Measurements from ENCODE around the gene FTCD.
"Not testable (repeated sequence)": the region's sequence is repeated elsewhere in the genome, so short reads cannot be mapped to it uniquely, and the experiment has no call there.

FTCD gene

DNA sequence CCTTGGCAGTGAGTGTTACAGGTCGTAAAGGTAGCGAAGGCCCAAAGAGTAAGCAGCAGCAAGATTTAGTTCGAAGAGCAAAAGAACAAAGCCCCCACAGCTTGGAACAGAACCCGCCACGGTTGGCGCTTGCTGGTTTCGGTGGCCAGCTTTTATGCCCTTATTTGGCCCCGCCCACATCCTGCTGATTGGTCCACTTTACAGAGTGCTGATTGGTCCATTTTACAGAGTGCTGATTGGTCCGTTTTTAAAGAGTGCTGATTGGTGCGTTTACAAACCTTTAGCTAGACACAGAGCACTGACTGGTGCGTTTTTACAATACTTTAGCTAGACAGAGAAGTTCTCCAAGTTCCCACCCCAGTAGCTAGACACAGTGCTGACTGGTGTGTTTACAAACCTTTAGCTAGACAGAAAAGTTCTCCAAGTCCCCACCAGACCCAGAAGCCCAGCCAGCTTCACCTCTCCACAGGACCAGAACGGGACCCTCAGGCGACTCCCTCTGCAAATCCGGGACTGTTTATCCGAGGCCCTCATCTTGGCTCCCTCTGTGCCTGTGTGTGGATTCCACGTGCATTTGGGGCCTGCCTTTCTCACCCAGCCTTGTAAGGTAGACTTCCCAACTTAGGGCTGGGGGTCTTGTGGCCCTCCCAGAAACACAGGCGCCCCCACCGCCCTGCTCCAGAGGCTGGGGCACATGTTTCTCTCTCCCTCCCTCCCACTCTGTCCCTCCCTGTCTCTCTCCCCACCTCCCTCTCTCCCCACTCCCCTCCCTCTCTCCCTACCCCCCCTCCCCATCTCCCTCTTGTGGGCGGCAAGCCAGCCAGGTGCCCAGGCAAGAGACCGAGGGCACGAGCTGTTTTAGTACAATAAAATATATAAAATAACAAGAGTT, 12.6 kb downstream of the FTCD start:
- Histone ChIP-seq H3K4me2 (ENCODE audit: insufficient read depth, low read length) (no peak overlapping the region), H2AFZ (ENCODE audit: low read depth, low read length) (no peak overlapping the region), H3K27ac (ENCODE audit: low read length) (no peak overlapping the region), H3K27me3 (ENCODE audit: insufficient read depth, low read length, poor library complexity) (no peaks in the 10 kb centered on the region), H3K4me1 (ENCODE audit: insufficient read depth, low read length) (peaks cover 7% of the 10 kb centered on the region; the same call in 1 of the 2 replicates), H4K20me1 (ENCODE audit: insufficient read depth, low read length) (no peaks in the 10 kb centered on the region), H3K36me3 (ENCODE audit: insufficient read depth, low read length) (no peaks in the 10 kb centered on the region), H3K79me2 (ENCODE audit: insufficient read depth, low read length) (no peaks in the 10 kb centered on the region), H3K4me3 (ENCODE audit: low read depth in 1 of 2, low read length in 2 of 2) (no peak overlapping the region), H3K9me3 (ENCODE audit: insufficient read depth, low read length, severe bottlenecking) (no peaks in the 10 kb centered on the region), H3K9ac (ENCODE audit: low read depth, low read length) (no peak overlapping the region)
- DNase-seq (peak; percentile 29), ATAC-seq (ENCODE audit: insufficient read depth, low read depth) (no peak)
- TF ChIP-seq, protein P1, sequence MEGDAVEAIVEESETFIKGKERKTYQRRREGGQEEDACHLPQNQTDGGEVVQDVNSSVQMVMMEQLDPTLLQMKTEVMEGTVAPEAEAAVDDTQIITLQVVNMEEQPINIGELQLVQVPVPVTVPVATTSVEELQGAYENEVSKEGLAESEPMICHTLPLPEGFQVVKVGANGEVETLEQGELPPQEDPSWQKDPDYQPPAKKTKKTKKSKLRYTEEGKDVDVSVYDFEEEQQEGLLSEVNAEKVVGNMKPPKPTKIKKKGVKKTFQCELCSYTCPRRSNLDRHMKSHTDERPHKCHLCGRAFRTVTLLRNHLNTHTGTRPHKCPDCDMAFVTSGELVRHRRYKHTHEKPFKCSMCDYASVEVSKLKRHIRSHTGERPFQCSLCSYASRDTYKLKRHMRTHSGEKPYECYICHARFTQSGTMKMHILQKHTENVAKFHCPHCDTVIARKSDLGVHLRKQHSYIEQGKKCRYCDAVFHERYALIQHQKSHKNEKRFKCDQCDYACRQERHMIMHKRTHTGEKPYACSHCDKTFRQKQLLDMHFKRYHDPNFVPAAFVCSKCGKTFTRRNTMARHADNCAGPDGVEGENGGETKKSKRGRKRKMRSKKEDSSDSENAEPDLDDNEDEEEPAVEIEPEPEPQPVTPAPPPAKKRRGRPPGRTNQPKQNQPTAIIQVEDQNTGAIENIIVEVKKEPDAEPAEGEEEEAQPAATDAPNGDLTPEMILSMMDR (IDR thresholded peaks at IDR 0.05; ENCODE audit: borderline replicate concordance, extremely low read depth, low read length, poor library complexity, severe bottlenecking): no peak
- no peak for TF ChIP-seq EZH2 (IDR thresholded peaks at IDR 0.05; ENCODE audit: borderline replicate concordance, low read depth, low read length, severe bottlenecking)

DNA sequence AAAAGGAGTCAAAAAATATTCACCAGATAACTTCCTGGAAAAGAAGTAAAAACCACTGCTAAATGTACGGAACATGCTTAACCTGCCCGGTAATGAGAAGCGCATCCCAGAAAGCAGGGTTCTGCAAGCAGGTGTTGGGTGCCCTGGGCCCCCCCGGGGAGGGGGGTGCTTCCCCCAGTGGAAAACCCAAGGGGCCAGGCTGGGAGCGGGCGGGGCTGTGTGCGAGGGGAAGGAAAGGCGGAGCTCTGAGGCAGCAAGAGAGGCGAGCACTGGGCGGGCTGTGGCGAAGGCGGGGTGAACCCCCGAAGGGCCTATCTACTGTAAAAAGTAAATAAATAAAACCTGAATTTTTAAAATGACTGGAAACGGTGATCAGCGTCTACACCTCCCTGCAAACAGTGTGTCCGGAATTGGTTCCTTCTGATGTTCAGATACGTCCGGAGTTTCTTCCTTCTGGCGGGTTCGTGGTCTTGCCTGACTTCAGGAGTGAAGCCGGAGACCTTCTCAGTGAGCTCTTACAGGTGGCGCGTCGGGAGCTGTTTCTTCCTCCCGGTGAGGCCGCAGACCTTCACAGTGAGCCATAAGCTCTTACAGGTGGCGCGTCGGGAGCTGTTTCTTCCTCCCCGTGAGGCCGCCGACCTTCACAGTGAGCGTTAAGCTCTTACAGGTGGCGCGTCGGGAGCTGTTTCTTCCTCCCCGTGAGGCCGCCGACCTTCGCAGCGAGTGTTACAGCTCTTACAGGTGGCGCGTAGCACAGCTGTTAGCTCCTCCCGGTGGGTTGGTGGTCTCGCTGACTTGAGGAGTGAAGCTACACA, 13.4 kb downstream of the FTCD start:
- H3K36me3 ChIP-seq (ENCODE audit: insufficient read depth, low read length): no peaks in the 10 kb centered on the region
- no peak for ATAC-seq (ENCODE audit: insufficient read depth, low read depth)
- no peak for DNase-seq
- H4K20me1 ChIP-seq (ENCODE audit: insufficient read depth, low read length): no peaks in the 10 kb centered on the region
- H3K4me2 ChIP-seq (ENCODE audit: insufficient read depth, low read length): no peak overlapping the region
- no peak overlapping the region for H3K9ac ChIP-seq (ENCODE audit: low read depth, low read length)
- H3K27ac ChIP-seq (ENCODE audit: low read length): no peak overlapping the region
- peaks cover 7% of the 10 kb centered on the region; the same call in 1 of the 2 replicates for H3K4me1 ChIP-seq (ENCODE audit: insufficient read depth, low read length)
- no peak for TF ChIP-seq EZH2 (IDR thresholded peaks at IDR 0.05; ENCODE audit: borderline replicate concordance, low read depth, low read length, severe bottlenecking)
- TF ChIP-seq, protein P1 (IDR thresholded peaks at IDR 0.05; ENCODE audit: borderline replicate concordance, extremely low read depth, low read length, poor library complexity, severe bottlenecking): no peak
- H3K9me3 ChIP-seq (ENCODE audit: insufficient read depth, low read length, severe bottlenecking): no peaks in the 10 kb centered on the region
- no peaks in the 10 kb centered on the region for H3K27me3 ChIP-seq (ENCODE audit: insufficient read depth, low read length, poor library complexity)
- no peak overlapping the region for H3K4me3 ChIP-seq (ENCODE audit: low read depth in 1 of 2, low read length in 2 of 2)
- no peak overlapping the region for H2AFZ ChIP-seq (ENCODE audit: low read depth, low read length)
- no peaks in the 10 kb centered on the region for H3K79me2 ChIP-seq (ENCODE audit: insufficient read depth, low read length)

DNA sequence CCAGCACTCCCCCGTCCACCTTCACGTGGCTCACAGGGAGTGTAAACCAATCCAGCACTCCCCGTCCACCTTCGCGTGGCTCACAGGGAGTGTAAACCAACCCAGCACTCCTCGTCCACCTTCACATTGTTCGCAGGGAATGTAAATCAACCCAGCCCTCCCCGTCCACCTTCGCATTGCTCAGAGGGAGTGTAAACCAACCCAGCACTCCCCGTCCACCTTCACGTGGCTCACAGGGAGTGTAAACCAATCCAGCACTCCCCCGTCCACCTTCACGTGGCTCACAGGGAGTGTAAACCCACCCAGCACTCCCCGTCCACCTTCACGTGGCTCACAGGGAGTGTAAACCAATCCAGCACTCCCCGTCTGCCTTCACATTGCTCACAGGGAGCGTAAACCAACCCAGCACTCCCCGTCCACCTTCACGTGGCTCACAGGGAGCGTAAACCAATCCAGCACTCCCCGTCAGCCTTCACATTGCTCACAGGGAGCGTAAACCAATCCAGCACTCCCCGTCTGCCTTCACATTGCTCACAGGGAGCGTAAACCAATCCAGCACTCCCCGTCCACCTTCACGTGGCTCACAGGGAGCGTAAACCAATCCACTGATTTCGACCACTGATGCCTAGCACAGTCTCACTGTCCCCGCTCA, 14.9 kb downstream of the FTCD start:
- ATAC-seq (ENCODE audit: insufficient read depth, low read depth); H3K4me2 ChIP-seq (ENCODE audit: insufficient read depth, low read length); H3K4me3 ChIP-seq (ENCODE audit: low read depth in 1 of 2, low read length in 2 of 2): not testable (repeated sequence)

More for the DNA sequence above, 14.9 kb downstream of the FTCD start:
- not testable (repeated sequence) for H4K20me1 ChIP-seq (ENCODE audit: insufficient read depth, low read length); H3K27ac ChIP-seq (ENCODE audit: low read length); H3K9ac ChIP-seq (ENCODE audit: low read depth, low read length); H3K9me3 ChIP-seq (ENCODE audit: insufficient read depth, low read length, severe bottlenecking); H3K4me1 ChIP-seq (ENCODE audit: insufficient read depth, low read length); H3K36me3 ChIP-seq (ENCODE audit: insufficient read depth, low read length); H3K79me2 ChIP-seq (ENCODE audit: insufficient read depth, low read length); DNase-seq; H2AFZ ChIP-seq (ENCODE audit: low read depth, low read length); H3K27me3 ChIP-seq (ENCODE audit: insufficient read depth, low read length, poor library complexity)

All from DND-41 (cell line).